Measurements from ENCODE around the gene POLR1G.
A peak's percentile ranks its signal among the peaks of the same experiment; 100 is the strongest.

The POLR1G gene

DNA sequence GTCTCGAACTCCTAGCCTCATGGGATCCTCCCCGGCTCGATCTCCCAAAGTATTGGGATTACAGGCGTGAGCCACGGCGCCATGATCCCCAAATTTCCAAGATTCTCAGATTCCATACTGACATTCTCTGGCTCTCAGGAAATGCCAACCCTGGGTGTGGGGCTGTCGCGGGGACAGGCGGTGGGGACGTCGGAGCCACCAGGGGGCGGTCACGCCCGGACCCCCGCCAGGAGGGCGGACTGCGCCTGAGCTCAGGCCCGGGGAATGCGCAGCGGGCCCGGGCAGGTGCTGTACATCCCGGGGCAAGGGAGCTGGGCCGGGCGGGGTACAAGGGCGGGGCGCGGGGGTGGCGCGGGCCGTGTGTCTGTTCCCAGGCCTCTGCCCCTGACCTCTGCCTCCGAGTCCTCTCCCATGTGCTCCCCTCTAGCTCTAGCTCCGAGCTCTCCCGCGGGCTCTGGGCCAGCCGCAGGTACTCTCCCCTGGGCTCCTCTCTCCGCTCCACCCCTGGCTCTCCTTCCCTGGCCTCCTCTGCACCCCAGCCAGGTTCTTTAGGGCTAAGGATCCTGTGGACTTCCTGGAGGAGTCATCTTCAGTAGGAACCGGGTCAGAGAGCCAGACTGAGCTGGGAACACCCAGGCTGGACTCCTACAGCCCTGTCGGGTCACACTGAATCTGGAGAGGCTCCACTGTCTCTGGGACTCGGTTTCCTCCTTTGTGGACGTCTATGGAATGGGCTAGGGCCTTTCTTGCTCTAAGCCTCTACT, 4.0 kb upstream of the POLR1G start:
- H2BK5ac ChIP-seq (ENCODE audit: low read length) = no peak overlapping the region
- no peaks in the 10 kb centered on the region for H3K36me3 ChIP-seq (ENCODE audit: control insufficient read depth, insufficient read depth, low read length)
- no peak overlapping the region for H4K5ac ChIP-seq (ENCODE audit: low read length)
- peak overlapping the region; percentile 3 for H3K27ac ChIP-seq (ENCODE audit: low read depth, low read length)
- WGBS (ENCODE audit: extremely low coverage, insufficient coverage, low lambda C conversion rate) = no CpG with 5 or more reads among the region's 40 CpGs
- H3K4me2 ChIP-seq (ENCODE audit: low read length) = no peak overlapping the region
- H3K4me3 ChIP-seq (ENCODE audit: low read length) = no peak overlapping the region
- H2BK15ac ChIP-seq (replicated peaks; ENCODE audit: low read depth) = no peak overlapping the region
- no peak overlapping the region for H3K23ac ChIP-seq (ENCODE audit: low read length)
- DNase-seq = peak; percentile 92
- H3K9ac ChIP-seq (ENCODE audit: low read length) = peak overlapping the region; percentile 8
- no peak overlapping the region for H2BK120ac ChIP-seq (ENCODE audit: low read depth, low read length)
- H3K4me1 ChIP-seq (ENCODE audit: control insufficient read depth, low read depth, low read length) = peaks cover 9% of the 10 kb centered on the region
- H3K79me2 ChIP-seq (ENCODE audit: control insufficient read depth, insufficient read depth, low read length) = peaks cover 8% of the 10 kb centered on the region
- H3K79me1 ChIP-seq (ENCODE audit: low read length) = peaks cover 15% of the 10 kb centered on the region
- peak overlapping the region; percentile 65 for H3K56ac ChIP-seq (ENCODE audit: low read length)
- peak overlapping the region; percentile 6 for H3K4ac ChIP-seq (ENCODE audit: low read depth, low read length)
- H3K27me3 ChIP-seq (ENCODE audit: insufficient read depth, low read length, poor library complexity) = no peaks in the 10 kb centered on the region
- H3K18ac ChIP-seq (ENCODE audit: low read length) = peak overlapping the region; percentile 65
- no peak overlapping the region for H4K8ac ChIP-seq (ENCODE audit: low read depth, low read length)
- peak overlapping the region; percentile 68 for H2AK5ac ChIP-seq (ENCODE audit: low read length)

DNA sequence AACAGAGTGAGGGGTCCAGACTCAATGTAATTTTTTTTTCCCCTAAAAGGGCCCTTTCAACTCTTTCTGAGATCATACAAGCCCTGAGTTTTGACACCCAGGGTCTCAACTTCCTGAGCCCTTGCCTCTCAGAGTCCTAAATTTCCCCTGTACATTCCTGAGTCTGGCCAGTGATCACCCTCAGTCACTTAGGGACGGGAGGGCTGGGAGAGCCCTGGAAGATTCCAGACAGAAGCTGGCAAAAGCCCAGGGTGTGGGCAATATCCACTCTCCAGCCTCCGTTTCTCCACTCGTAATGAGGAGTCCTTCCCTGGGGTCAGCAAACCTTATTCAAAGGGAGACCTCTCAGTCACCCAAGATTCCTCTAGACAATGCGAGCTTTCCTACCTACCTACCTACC, 3.2 kb upstream of the POLR1G start:
- Histone ChIP-seq H2AK5ac (ENCODE audit: low read length) (no peak overlapping the region), H2BK15ac (replicated peaks; ENCODE audit: low read depth) (peak overlapping the region; percentile 80), H2BK120ac (ENCODE audit: low read depth, low read length) (peak overlapping the region; percentile 29), H3K23ac (ENCODE audit: low read length) (peak overlapping the region; percentile 37), H4K5ac (ENCODE audit: low read length) (no peak overlapping the region), H3K36me3 (ENCODE audit: control insufficient read depth, insufficient read depth, low read length) (no peaks in the 10 kb centered on the region), H3K9ac (ENCODE audit: low read length) (peak overlapping the region; percentile 53), H3K4me3 (ENCODE audit: low read length) (no peak overlapping the region), H4K8ac (ENCODE audit: low read depth, low read length) (no peak overlapping the region), H2BK5ac (ENCODE audit: low read length) (peak overlapping the region; percentile 29), H3K27me3 (ENCODE audit: insufficient read depth, low read length, poor library complexity) (no peaks in the 10 kb centered on the region), H3K4ac (ENCODE audit: low read depth, low read length) (peak overlapping the region; percentile 63), H3K27ac (ENCODE audit: low read depth, low read length) (peak overlapping the region; percentile 69), H3K4me1 (ENCODE audit: control insufficient read depth, low read depth, low read length) (peaks cover 9% of the 10 kb centered on the region), H3K79me2 (ENCODE audit: control insufficient read depth, insufficient read depth, low read length) (peaks cover 9% of the 10 kb centered on the region), H3K79me1 (ENCODE audit: low read length) (peaks cover 17% of the 10 kb centered on the region), H3K18ac (ENCODE audit: low read length) (peak overlapping the region; percentile 43), H3K56ac (ENCODE audit: low read length) (peak overlapping the region; percentile 83), H3K4me2 (ENCODE audit: low read length) (peak overlapping the region; percentile 85)
- no peak for DNase-seq
- no CpG with 5 or more reads among the region's 4 CpGs for WGBS (ENCODE audit: extremely low coverage, insufficient coverage, low lambda C conversion rate)

DNA sequence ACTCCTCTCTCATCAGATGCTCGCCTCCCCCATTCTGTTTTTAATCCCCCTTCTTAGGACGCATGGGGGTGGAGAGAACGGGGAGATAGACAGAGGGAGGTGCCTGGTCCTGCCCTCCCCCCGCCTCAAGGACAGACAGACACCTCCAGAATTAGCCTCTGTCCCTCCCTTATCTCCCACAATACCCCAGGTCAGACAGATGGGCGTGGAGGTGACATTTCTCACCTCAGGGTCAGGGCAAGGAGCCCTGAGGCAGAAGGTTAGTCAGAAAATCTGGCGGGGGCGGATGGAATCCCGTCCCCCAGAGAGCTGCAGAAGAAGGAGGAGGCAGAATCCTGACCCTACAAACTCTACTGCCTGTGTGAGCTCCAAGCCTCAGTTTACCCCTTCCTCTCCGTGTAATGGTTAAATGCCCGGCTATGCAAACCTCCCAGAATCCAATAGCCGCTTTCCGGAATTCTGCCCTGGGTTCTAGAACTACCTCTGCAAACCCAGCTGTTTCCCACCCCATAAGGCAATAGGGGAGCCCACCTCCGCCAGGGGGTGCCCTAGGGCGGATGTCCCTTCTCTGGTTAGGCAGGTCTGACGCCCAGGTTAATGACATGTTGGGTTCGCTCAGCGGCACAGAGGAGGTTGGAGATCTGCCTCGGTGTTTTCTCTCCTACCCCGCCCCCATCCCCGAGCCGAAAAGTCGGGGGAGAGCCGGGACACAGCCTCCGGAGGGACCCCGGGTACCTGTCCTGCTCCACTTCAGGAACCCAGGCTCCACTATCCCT, 2.5 kb upstream of the POLR1G start:
- no peak overlapping the region for H4K8ac ChIP-seq (ENCODE audit: low read depth, low read length)
- H3K79me1 ChIP-seq (ENCODE audit: low read length) = peaks cover 18% of the 10 kb centered on the region
- no peaks in the 10 kb centered on the region for H3K27me3 ChIP-seq (ENCODE audit: insufficient read depth, low read length, poor library complexity)
- peak overlapping the region; percentile 94 for H3K23ac ChIP-seq (ENCODE audit: low read length)
- peak overlapping the region; percentile 69 for H3K27ac ChIP-seq (ENCODE audit: low read depth, low read length)
- H2BK5ac ChIP-seq (ENCODE audit: low read length) = peak overlapping the region; percentile 76
- peaks cover 9% of the 10 kb centered on the region for H3K79me2 ChIP-seq (ENCODE audit: control insufficient read depth, insufficient read depth, low read length)
- no peak overlapping the region for H2BK120ac ChIP-seq (ENCODE audit: low read depth, low read length)
- peak overlapping the region; percentile 71 for H3K4me3 ChIP-seq (ENCODE audit: low read length)
- H3K18ac ChIP-seq (ENCODE audit: low read length) = peak overlapping the region; percentile 81
- H3K56ac ChIP-seq (ENCODE audit: low read length) = peak overlapping the region; percentile 89
- H2BK15ac ChIP-seq (replicated peaks; ENCODE audit: low read depth) = no peak overlapping the region
- no CpG with 5 or more reads among the region's 25 CpGs for WGBS (ENCODE audit: extremely low coverage, insufficient coverage, low lambda C conversion rate)
- peak overlapping the region; percentile 85 for H3K4me2 ChIP-seq (ENCODE audit: low read length)
- H3K36me3 ChIP-seq (ENCODE audit: control insufficient read depth, insufficient read depth, low read length) = no peaks in the 10 kb centered on the region
- peak overlapping the region; percentile 61 for H3K4ac ChIP-seq (ENCODE audit: low read depth, low read length)
- no peak overlapping the region for H4K5ac ChIP-seq (ENCODE audit: low read length)
- peaks cover 9% of the 10 kb centered on the region for H3K4me1 ChIP-seq (ENCODE audit: control insufficient read depth, low read depth, low read length)
- H2AK5ac ChIP-seq (ENCODE audit: low read length) = no peak overlapping the region
- peak overlapping the region; percentile 91 for H3K9ac ChIP-seq (ENCODE audit: low read length)
- peak; percentile 95 for DNase-seq

- peak within 1 kb of the TSS; percentile 58 for H3K27ac ChIP-seq (ENCODE audit: low read depth, low read length)
- no peak within 1 kb of the TSS for H2BK120ac ChIP-seq (ENCODE audit: low read depth, low read length)
- H2BK5ac ChIP-seq (ENCODE audit: low read length) = peak within 1 kb of the TSS; percentile 89
- H3K4ac ChIP-seq (ENCODE audit: low read depth, low read length) = peak within 1 kb of the TSS; percentile 61
- peak within 1 kb of the TSS; percentile 96 for H3K56ac ChIP-seq (ENCODE audit: low read length)
- H3K18ac ChIP-seq (ENCODE audit: low read length) = peak within 1 kb of the TSS; percentile 81
- no peaks in the 10 kb centered on the region for H3K27me3 ChIP-seq (ENCODE audit: insufficient read depth, low read length, poor library complexity)
- no CpG with 5 or more reads among the region's 46 CpGs for WGBS (ENCODE audit: extremely low coverage, insufficient coverage, low lambda C conversion rate)
- H2BK15ac ChIP-seq (replicated peaks; ENCODE audit: low read depth) = no peak within 1 kb of the TSS
- H3K79me1 ChIP-seq (ENCODE audit: low read length) = peaks cover 18% of the 10 kb centered on the region
- peak; percentile 98 for DNase-seq
- no peak within 1 kb of the TSS for H2AK5ac ChIP-seq (ENCODE audit: low read length)
- no peak within 1 kb of the TSS for H4K8ac ChIP-seq (ENCODE audit: low read depth, low read length)
- H3K36me3 ChIP-seq (ENCODE audit: control insufficient read depth, insufficient read depth, low read length) = no peaks in the 10 kb centered on the region
- H3K4me1 ChIP-seq (ENCODE audit: control insufficient read depth, low read depth, low read length) = peaks cover 9% of the 10 kb centered on the region
- peak within 1 kb of the TSS; percentile 85 for H3K4me2 ChIP-seq (ENCODE audit: low read length)
- H3K9ac ChIP-seq (ENCODE audit: low read length) = peak within 1 kb of the TSS; percentile 95
- peak within 1 kb of the TSS; percentile 98 for H3K4me3 ChIP-seq (ENCODE audit: low read length)
- peaks cover 9% of the 10 kb centered on the region for H3K79me2 ChIP-seq (ENCODE audit: control insufficient read depth, insufficient read depth, low read length)
- H3K23ac ChIP-seq (ENCODE audit: low read length) = peak within 1 kb of the TSS; percentile 94
- H4K5ac ChIP-seq (ENCODE audit: low read length) = no peak within 1 kb of the TSS
These were observed 1.6 kb upstream of the POLR1G start, which contains the start of gene PPP1R13L for GRCh38 chr19:45404557-45405434. Gene PPP1R13L (minus strand): TSS chr19:45405069. CDS start chr19:45398318, 6,751 bp downstream.

- no CpG with 5 or more reads among the region's 48 CpGs for WGBS (ENCODE audit: extremely low coverage, insufficient coverage, low lambda C conversion rate)
- Histone ChIP-seq H2BK120ac (ENCODE audit: low read depth, low read length) (no peak overlapping the region), H3K79me1 (ENCODE audit: low read length) (peaks cover 16% of the 10 kb centered on the region), H3K79me2 (ENCODE audit: control insufficient read depth, insufficient read depth, low read length) (peaks cover 9% of the 10 kb centered on the region), H3K36me3 (ENCODE audit: control insufficient read depth, insufficient read depth, low read length) (no peaks in the 10 kb centered on the region), H3K18ac (ENCODE audit: low read length) (peak overlapping the region; percentile 45), H2AK5ac (ENCODE audit: low read length) (no peak overlapping the region), H3K27ac (ENCODE audit: low read depth, low read length) (peak overlapping the region; percentile 22), H2BK15ac (replicated peaks; ENCODE audit: low read depth) (no peak overlapping the region), H3K56ac (ENCODE audit: low read length) (peak overlapping the region; percentile 96), H3K23ac (ENCODE audit: low read length) (no peak overlapping the region), H4K8ac (ENCODE audit: low read depth, low read length) (no peak overlapping the region), H3K9ac (ENCODE audit: low read length) (peak overlapping the region; percentile 95), H4K5ac (ENCODE audit: low read length) (no peak overlapping the region), H3K4ac (ENCODE audit: low read depth, low read length) (no peak overlapping the region), H3K4me1 (ENCODE audit: control insufficient read depth, low read depth, low read length) (peaks cover 9% of the 10 kb centered on the region), H2BK5ac (ENCODE audit: low read length) (peak overlapping the region; percentile 77), H3K4me2 (ENCODE audit: low read length) (peak overlapping the region; percentile 66), H3K4me3 (ENCODE audit: low read length) (peak overlapping the region; percentile 98), H3K27me3 (ENCODE audit: insufficient read depth, low read length, poor library complexity) (no peaks in the 10 kb centered on the region)
- peak; percentile 98 for DNase-seq
These were observed 814 bp upstream of the POLR1G start for GRCh38 chr19:45405435-45406225.

All from mesendoderm (in vitro differentiated cells).